Measurements from ENCODE around the gene CNOT4. TPM values are rescaled to one million over a fixed set of nuclear protein-coding genes. Genes with fewer than 3 reads are reported as not detected.

Gene CNOT4
- total and polyA plus RNA-seq, 10 donors, result 5.3 to 36.9 (median 27.9) TPM

DNA sequence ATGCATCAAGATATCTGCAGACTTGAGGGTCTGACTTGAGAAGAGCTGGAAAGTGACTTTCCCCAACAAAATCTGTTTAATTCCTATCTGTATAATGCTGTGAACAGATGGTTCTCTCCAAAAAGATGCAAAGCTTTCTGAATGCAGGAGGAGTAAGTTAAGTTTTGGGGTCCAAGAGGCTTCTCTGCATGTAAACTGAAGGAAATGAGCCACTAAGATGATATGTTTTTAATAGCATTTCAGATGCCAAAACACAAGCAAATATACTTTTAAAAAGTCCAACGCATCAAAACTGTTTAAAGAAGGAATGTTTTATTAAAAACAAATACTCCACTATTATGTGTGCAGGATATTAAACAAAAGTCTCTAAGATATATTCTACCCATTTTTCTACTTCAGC lies 139.2 kb downstream of the CNOT4 start:
- intact Hi-C loops (cut with DNase I; ENCODE audit: low total_unique reads), result no loop called here
- H3K36me3 ChIP-seq, result peaks cover 0 to 12% (median 0%) of the 10 kb centered on the region in 6 donors
- 93 to 98% (median 96%) methylated on average over 1 of the region's 1 CpG for WGBS, 5 donors
- H3K4me1 ChIP-seq, result no peaks in the 10 kb centered on the region
- no peak for TF ChIP-seq POLR2AphosphoS5 (IDR thresholded peaks at IDR 0.05)
- TF ChIP-seq POLR2A (IDR thresholded peaks at IDR 0.05), result no peak
- TF ChIP-seq, protein P1, sequence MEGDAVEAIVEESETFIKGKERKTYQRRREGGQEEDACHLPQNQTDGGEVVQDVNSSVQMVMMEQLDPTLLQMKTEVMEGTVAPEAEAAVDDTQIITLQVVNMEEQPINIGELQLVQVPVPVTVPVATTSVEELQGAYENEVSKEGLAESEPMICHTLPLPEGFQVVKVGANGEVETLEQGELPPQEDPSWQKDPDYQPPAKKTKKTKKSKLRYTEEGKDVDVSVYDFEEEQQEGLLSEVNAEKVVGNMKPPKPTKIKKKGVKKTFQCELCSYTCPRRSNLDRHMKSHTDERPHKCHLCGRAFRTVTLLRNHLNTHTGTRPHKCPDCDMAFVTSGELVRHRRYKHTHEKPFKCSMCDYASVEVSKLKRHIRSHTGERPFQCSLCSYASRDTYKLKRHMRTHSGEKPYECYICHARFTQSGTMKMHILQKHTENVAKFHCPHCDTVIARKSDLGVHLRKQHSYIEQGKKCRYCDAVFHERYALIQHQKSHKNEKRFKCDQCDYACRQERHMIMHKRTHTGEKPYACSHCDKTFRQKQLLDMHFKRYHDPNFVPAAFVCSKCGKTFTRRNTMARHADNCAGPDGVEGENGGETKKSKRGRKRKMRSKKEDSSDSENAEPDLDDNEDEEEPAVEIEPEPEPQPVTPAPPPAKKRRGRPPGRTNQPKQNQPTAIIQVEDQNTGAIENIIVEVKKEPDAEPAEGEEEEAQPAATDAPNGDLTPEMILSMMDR (IDR thresholded peaks at IDR 0.05 in 8 of 11, conservative IDR thresholded peaks at IDR 0.05 in 3 of 11), result no peak
- no peak overlapping the region for H3K4me3 ChIP-seq
- DNase-seq, result no peak
- H3K9me3 ChIP-seq, result no peaks in the 10 kb centered on the region
- no peaks in the 10 kb centered on the region for H3K27me3 ChIP-seq (replicated peaks in 1 of 7)
- no peak overlapping the region for H3K27ac ChIP-seq

DNA sequence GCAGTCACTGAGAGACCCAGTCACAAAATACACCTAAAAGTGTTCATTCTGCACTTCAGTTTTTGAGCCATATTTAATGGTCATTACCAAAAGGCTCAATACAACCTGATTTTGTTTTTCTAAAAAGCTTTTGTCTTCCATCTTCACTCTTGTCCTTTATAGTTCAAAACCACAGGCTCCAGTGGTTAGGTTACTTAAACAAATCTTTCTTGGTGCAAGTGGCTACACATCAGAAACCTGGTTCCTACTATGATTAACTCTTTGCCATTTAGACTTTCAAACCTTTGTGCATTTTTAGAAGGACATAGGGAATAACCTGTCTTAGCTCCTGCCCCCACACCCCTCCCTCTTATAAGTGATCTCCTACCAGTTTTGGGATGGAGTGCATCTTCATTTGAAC lies 140.5 kb downstream of the CNOT4 start:
- Histone ChIP-seq H3K27me3 (replicated peaks in 1 of 7) (no peaks in the 10 kb centered on the region), H3K27ac (no peak overlapping the region), H3K4me1 (peaks cover 0 to 5% (median 0%) of the 10 kb centered on the region in 6 donors), H3K9me3 (no peaks in the 10 kb centered on the region), H3K36me3 (peaks cover 0 to 12% (median 0%) of the 10 kb centered on the region in 6 donors), H3K4me3 (no peak overlapping the region)
- TF ChIP-seq POLR2A (IDR thresholded peaks at IDR 0.05), result no peak
- TF ChIP-seq, protein P1 (IDR thresholded peaks at IDR 0.05 in 8 of 11, conservative IDR thresholded peaks at IDR 0.05 in 3 of 11), result no peak
- no peak for TF ChIP-seq POLR2AphosphoS5 (IDR thresholded peaks at IDR 0.05)
- intact Hi-C loops (cut with DNase I; ENCODE audit: low total_unique reads), result no loop called here
- DNase-seq, result no peak

DNA sequence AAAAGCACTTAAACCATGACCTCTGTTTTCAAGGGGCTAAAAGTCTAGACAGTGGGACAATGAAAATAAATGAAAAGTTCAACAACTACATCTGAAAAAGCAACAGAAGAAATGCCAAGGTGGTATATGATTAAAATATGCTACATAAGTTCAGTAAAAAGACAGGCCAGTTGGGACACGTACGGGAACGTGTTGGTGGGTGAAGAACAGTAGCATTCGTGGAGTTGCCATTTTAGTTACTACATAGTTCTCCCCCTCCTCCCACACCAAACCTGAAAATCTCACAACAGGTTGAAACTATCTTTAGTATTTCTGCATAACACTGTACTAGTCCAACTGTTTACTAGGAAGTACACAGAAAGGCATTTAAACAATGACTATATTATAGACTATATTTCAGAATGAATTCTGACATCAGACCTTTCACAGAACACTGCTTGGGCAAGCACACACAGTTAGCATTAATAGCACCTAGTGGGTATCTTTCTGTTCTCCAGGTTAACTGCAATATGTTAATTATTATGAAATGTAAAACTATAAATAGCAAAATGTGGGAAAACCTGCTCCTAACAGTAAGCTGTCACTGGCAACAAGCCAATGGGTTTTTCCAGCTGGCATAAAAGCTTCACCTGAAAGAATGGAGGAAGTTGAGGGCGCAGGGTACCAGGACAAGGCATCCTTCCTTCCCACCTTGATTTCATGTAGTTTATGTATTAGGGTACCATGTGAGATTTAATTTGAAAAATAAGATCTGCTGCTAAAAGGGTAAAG lies 141.3 kb downstream of the CNOT4 start:
- no peak overlapping the region for H3K27ac ChIP-seq
- H3K36me3 ChIP-seq, result peaks cover 0 to 18% (median 0%) of the 10 kb centered on the region in 6 donors
- H3K4me1 ChIP-seq, result peaks cover 0 to 5% (median 0%) of the 10 kb centered on the region in 6 donors
- no peak for DNase-seq
- no peak overlapping the region for H3K4me3 ChIP-seq
- WGBS, 5 donors, result 89 to 95% (median 94%) methylated on average over 5 of the region's 5 CpGs
- TF ChIP-seq, protein P1 (IDR thresholded peaks at IDR 0.05 in 8 of 11, conservative IDR thresholded peaks at IDR 0.05 in 3 of 11), result no peak
- TF ChIP-seq POLR2AphosphoS5 (IDR thresholded peaks at IDR 0.05) (no peak), POLR2A (IDR thresholded peaks at IDR 0.05) (no peak)
- H3K27me3 ChIP-seq (replicated peaks in 1 of 7), result no peaks in the 10 kb centered on the region
- H3K9me3 ChIP-seq, result no peaks in the 10 kb centered on the region
- intact Hi-C loops (cut with DNase I; ENCODE audit: low total_unique reads), result no loop called here

DNA sequence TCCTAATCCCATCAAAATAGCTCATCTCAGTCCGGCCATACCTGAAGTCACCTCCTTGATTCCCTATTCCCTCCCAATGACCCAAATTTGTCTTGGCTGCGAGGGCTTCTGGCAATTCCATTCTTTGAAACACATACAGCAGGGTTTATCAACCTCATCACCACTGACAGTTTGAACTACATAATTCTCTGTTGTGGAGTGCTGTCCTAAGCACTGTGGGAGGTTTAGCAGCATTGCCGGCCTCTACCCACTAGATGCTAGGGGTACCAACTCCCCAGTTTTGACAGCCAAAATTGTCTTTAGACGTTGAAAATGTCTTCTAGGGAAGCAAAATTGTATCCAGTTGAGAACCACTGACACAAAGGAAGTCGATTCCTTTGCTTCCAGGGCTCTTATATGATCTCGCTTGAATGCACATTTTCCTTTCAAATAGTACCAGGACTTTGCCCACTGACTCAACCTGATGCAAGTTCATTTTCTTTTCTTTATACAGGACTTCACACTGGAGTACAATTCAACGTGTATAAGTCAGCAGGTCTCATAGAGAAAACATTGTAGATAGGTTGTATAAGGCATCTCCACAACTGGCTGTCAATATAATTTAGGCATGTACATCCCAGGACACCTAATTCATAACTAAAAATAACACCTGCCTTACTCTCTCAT lies 142.9 kb downstream of the CNOT4 start:
- Histone ChIP-seq H3K4me1 (peaks cover 0 to 5% (median 0%) of the 10 kb centered on the region in 6 donors), H3K4me3 (no peak overlapping the region), H3K27ac (no peak overlapping the region), H3K36me3 (peaks cover 0 to 34% (median 11%) of the 10 kb centered on the region in 6 donors), H3K9me3 (no peaks in the 10 kb centered on the region), H3K27me3 (replicated peaks in 1 of 7) (no peaks in the 10 kb centered on the region)
- DNase-seq, result no peak
- no peak for TF ChIP-seq POLR2A (IDR thresholded peaks at IDR 0.05)
- TF ChIP-seq, protein P1 (IDR thresholded peaks at IDR 0.05 in 8 of 11, conservative IDR thresholded peaks at IDR 0.05 in 3 of 11), result no peak
- TF ChIP-seq POLR2AphosphoS5 (IDR thresholded peaks at IDR 0.05), result no peak
- WGBS, 5 donors, result 91 to 95% (median 94%) methylated on average over 7 of the region's 7 CpGs
- intact Hi-C loops (cut with DNase I; ENCODE audit: low total_unique reads), result no loop called here

All from spleen (tissue), 11 donors.